Stomach (tissue), 4 donors: ENCODE data around the gene GPC6.

Source experiments
- CTCF ChIP-seq, 7 experiments: fragments of 450-650 bp in 4 of 7; fragments of 200-600 bp in 3 of 7; sonication (generic) in 3 of 7; IDR thresholded peaks; one replicate each; pipeline ENCODE4 v1.5.1; 2016 to 2019; ENCODE audit warnings: antibody characterized with exemption in 7 of 7, control low read depth in 2 of 7, mild to moderate bottlenecking in 1 of 7
- EP300 ChIP-seq: sonication (generic); formaldehyde crosslinking; IDR thresholded peaks from one replicate; pipeline ENCODE4 v1.6.1; 2017; ENCODE audit warnings: antibody characterized with exemption
- POLR2A ChIP-seq, 4 donors: fragments of 450-650 bp; IDR thresholded peaks; one replicate each; pipeline ENCODE4 v1.6.1; 2016; ENCODE audit warnings: antibody characterized with exemption in 4 of 4, control low read depth in 2 of 4, mild to moderate bottlenecking in 1 of 4, moderate library complexity in 1 of 4
- POLR2AphosphoS5 ChIP-seq, 3 donors: sonication (generic); formaldehyde crosslinking; IDR thresholded peaks; one replicate each; pipeline ENCODE4 v1.6.1; 2016; ENCODE audit warnings: antibody characterized with exemption in 3 of 3

- TF ChIP-seq POLR2AphosphoS5 (IDR thresholded peaks at IDR 0.05) (no peak), CTCF (IDR thresholded peaks at IDR 0.05) (no peak), POLR2A (IDR thresholded peaks at IDR 0.05) (no peak), EP300 (no peak)
These were observed 1045.4 kb downstream of the GPC6 start for GRCh38 chr13:94272038-94272437.
